Measurements from ENCODE around the gene SLC25A20.

SLC25A20 gene

DNA sequence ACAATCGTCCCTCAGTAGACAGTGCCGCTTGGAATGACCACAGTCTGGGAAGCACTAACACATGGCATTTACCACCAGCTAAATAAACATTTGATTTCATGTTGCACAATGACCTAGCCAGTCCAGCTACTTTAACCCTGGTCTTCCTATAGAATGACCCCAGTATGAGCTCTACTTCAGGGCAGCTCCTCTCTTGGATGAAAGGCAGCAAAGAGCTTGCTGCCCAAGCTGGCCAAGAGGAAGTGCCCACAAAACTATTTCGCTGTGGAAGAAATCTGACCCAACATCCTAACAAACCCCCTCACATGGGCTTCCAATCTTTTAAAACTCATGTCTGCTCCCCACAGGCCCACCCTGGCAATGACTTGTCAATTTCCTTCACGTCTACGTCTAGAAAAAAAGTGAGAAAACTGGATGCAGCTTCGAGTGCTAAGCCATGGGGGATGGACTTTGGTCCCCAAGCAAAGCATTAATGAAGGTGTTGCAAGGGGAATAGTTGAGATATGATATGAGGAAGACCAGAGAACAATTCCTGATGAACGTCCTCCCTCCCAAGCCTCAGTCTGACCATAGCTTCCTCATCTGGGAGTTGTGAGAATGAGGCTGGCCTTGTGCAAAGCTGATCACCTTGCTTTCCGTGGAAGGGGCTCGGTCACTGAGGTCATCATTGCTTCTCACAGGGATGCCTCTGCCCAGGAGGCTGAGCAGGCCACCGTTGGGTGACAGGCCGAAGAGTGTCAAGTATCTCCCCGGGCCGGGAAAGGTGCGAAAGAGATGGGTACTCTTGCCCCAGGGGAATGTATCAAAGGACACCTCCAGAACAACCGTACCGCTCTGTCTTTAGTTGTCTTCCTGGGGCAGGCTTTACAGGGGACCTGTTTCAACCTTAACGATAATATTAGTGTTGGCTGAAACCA, 964 bp downstream of the SLC25A20 start:
- no peak for DNase-seq

DNA sequence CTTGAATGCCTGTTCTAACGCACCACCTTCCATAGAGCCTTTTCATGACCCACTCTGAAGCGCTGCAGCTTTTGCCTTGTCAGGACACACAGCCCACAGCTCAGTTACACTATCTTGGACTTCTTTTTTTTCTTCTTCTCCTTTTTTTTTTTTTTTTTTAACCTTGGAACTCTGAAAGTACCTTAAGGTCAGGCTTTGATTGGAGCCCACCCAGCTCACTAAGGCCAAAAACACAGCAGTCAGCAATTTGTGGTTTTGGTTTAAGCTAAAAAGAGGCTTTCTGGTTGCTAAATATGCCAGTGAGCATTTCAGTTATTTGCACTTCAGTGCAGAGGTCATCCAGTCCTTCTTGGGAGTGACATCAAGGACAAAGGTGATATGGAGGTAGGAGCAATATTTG, 1.7 kb downstream of the SLC25A20 start:
- DNase-seq = no peak

DNA sequence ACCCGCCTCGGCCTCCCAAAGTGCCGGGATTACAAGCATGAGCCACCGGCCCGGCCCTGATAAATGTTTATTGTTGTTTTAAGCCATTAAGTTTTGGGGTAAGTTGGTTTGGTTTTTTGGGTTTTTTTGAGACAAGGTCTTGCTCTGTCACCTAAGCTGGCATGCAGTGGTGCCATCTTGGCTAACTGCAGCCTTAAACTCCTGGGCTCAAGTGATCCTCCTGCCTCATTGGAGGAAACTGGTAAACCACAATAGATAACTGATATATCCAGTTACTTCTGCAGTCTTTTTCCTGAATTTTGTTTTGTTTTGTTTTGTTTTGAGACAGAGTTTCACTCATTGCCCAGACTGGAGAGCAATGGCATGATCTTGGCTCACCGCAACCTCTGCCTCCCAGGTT, 4.2 kb downstream of the SLC25A20 start:
- DNase-seq = no peak

DNA sequence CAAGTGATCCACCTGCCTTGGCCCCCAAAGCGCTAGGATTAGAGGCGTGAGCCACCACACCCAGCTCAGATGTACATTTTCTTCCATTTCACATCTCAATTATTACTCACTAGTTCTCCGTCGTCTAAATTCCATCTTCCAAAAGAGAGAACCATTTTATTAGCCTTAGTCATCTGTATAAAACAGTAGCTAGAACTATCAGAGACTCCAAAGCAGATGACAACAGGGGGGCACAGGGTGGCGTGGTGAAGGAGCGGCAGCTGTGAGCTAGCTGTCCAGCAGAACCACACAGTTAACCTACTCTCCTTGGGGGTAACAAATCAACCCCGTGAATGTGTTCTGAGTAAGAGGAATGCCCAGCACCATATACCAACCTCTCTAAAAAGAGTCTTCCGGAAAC, 7.1 kb downstream of the SLC25A20 start:
- no peak for DNase-seq

DNA sequence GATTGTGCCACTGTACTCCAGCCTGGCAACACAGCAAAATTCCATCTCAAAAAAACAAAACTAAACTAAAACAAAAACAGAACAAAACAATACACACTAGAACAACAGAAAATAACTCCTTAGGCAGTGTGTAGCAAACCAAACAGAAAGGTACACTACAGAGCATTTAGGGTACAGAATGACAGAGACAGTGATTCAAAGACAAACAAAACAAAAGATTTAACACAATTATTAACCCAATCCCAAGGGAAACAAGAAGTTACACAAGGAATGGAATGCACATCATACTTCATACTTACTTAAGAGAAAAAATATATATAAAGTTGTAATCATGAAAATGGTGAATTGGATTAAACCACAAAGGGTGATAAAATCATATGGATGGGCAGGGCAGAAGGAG, 12.9 kb downstream of the SLC25A20 start:
- no peak for DNase-seq

DNA sequence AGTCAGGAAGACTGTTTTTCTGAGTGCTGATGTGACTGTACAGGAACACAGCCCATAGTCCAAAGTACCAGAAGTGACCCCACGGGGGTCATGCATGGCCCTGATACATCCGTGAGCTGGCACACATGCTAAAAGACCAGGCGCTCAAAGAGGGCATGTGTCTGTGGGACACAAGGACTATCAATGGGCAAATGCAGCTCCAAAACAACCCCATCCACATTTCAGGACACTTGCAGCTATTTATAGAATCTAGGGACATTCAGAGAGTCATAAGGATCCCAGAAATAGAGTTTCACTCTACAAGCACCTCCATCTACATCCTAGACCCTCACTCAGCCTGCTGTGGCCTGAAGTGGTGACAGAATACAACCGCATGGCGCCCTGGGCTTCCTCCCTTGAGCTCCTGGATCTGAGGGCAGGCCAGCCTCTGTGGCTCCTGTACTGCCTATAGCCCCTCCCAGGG, 17.0 kb downstream of the SLC25A20 start:
- DNase-seq = no peak

DNA sequence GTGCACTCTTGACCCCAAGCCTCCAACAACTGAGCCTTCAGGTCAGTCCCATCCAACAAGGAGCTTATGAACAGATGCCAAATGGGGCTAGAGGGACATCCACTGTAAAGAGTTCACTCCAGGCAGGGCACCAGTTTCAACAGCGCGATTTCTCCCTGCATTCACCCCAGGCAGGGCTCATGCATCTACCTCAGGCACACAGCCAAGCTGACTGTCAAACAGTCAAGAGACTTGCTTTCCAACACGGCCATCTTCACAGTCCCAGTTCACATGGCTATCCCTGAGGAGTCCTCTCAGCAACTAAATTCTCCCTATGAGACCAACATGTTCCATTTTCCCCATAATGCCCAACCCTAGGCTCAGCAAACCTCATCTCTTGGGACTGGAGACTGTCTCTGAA, 17.7 kb downstream of the SLC25A20 start:
- no peak for DNase-seq

DNA sequence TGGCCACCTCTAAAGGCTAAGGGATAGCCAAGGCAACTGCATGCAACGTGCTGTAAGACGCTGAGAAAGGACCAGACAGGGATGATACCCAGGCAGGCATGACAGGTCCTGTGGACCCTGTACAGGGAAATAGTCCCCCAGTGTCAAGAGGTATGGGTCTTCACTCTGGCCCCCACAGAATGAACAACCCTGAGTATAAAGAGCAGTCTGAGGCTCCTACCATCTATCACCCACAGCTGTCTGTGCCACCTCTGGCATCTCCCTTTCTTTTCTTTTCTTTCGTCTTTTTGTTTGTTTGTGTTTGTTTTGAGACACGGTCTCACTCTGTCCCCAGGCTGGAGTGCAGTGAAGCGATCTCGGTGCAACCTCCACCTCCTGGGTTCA, 18.7 kb downstream of the SLC25A20 start:
- DNase-seq = no peak

DNA sequence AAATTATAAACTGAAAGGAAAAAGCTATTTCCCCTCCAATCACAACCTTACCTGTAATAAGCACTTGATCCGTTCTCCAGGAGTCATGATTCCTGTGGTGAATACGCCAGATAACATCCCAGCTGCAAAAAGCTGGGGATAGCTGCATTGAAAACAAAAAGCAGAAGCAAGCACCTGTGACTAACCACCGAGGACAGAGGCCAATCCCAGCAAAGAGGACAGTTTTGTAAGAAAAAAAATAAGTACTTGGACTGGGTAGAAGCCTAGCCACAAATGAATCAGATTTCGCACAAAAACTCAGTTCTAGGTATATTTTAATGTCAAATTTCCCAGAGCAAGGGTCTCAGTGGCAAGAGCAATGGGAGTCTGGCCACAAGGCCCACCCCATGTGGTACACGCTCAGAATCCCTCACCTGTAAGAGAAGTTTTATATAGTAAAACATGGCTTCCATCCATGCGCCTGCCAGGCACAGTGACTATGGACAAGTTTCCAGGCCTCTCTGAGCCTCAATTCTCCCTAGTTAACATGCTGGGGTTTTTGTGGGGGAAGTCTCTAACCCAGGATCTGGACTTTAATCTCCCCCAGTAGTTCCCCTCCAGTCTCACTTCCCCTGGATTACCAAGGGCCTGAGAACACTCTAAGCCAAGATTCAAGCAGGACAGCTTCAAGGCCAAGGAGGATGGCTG, 19.2 kb downstream of the SLC25A20 start:
- no peak for DNase-seq

DNA sequence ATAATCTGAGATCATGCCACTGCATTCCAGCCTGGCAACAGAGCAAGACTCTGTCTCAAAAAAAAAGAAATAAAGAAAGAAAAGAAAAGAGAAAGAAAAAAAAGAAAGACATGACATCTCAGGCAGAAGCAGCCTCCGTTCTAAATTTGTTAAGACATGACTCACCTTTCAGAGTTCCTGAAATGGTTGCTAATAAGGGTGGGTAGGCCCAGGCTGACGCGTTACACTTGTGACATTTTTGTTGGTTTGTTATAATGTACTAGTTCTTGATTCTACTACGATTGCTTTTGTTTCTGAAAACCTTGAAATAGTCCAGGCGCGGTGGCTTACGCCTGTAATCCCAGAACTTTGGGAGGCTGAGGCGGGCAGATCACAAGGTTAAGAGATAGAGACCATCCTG, 21.0 kb downstream of the SLC25A20 start:
- no peak for DNase-seq

DNA sequence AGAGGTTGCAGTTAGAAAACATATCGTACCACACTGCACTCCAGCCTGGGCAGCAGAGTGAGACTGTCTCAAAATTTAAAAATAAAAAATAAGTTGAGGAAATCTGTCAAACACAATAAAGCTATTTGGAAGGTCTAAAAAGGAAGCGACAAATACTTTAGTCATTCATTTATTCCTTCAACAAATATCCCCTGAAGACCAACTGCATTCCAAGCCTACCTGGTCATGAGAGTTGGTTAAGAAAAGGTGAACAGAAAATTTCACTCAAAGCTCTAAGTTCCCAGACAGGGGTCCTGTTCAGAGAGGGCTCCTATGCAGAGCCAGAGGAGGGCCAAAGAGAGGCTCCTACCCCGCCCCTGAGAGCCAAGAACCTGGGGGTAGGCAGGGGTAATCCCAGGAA, 35.6 kb downstream of the SLC25A20 start:
- DNase-seq = no peak

DNA sequence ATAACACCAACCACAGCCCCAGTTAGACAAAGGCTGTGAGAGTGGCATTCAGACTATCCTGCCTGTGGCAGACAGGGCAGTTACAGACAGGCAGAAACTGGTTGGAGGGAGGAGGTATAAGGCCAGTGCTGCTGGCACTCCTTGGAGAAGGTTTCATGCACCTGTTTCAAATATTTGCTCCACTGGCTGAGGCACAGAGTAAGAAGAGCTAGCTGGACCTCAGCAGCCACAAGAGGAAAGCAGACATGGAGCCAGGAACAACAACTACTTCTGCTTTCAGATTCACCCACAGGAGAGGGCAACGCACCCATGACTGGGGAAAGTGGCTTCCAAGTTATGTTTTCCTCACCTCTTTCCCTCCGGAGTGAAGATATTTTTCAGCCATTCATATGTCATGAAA, 39.5 kb downstream of the SLC25A20 start:
- DNase-seq = no peak

DNA sequence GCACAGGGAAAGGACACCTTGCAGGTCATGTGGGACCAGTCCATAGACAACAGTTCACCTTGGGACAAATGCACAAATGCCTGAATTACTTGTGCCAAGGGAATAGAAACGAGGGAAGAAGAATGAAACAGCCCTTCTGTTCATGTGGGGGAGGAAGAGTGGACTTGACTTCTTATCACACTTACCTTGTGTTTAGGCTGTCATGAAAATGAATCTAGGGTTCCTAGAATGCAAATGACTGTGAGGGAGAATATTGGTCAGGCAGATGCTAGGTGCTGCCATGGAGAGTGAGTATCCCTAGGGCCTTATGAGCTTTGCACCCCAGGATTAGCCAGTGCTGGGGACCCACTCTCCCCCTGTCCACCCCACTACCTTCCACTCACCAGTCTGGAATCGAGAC, 40.0 kb downstream of the SLC25A20 start:
- DNase-seq = no peak

DNA sequence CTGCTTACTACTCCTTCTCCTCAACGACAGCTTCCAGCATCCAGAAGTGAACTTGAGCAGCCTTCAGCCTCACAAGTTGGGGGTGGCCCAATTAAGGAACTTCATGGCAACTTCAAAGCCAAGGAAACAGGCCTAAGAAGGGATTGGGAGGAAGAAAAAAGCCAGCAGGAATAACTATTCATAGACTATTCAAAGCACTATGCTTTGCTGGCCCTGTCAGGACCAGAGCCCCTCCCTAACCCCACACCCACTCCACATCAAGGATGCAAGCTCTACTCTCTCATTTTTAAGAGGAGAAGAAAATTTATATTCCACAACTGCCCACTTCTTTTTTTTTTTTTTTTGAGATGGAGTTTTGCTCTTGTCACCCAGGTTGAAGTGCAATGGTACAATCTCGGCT, 41.0 kb downstream of the SLC25A20 start:
- no peak for DNase-seq

DNA sequence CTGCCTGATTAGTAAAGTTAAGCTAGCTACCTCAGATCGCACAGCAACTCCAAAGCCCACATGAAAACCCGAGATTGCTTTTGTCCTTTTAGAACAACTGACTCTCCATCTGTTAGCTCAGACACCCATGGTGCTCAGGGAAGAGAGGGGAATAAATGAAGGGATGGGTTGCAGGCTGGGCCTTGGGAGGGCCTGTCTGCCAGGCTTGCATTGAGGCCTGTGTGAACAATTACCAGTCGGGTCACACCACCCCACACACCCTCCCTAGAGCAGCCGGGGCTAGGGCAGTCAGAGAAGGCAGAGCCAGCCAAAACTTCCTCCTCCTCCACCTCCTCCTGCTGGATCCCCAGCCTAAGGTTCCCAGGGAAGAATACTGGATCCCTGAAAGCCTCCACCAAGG, 42.2 kb downstream of the SLC25A20 start:
- DNase-seq = no peak

DNA sequence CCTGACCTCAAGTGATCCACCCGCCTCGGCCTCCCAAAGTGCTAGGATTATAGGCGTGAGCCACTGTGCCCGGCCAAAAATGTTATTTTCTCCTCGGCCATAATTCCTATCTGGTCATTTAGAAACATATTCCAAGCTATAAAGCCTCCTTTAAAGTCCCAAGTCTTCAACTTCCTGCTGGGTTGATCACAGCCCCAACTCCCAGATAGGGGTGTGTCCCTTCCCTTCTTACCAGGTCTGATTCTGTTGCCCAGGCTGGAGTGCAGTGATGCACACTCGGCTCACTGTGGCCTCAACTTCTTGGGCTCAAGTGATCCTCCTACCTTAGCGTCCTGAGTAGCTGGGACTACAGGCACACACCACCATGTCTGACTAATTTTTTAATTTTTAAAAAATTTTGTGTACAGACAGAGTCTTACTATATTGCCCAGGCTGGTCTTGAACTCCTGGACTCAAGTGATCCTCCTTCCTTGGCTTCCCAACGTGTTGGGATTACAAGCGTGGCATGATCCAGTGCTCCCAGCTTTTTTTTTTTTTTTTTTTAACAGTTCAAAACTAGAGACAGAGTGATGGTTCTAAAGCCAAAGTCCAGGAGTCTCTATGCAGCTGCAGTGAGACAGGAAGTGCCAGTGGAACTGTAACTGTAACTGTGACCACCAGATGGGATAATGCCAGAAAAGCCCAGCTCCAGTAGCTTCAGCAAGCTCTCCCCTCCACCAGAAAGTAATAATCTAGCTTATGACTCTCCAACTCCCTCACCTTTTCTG, 42.8 kb downstream of the SLC25A20 start:
- DNase-seq = no peak

DNA sequence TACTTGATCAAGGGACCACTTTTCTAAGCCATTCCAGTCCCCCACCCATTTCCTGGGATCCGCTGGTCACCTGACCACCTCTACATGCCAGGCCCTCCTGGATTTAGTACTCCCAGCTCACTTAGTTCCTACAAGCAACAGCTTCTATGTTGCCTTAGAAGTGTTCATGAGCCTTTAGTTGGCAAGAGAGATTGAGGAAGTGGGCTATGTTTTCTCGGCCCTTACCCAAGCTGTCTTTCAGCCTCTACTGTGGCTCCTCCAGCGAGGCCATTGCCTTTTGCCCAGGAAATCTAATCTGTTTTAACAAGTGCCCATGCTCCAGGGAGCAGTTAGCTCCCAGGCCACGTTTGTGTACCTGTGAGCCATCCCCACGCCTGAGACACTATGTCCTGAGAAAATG, 46.5 kb downstream of the SLC25A20 start:
- DNase-seq = no peak

DNA sequence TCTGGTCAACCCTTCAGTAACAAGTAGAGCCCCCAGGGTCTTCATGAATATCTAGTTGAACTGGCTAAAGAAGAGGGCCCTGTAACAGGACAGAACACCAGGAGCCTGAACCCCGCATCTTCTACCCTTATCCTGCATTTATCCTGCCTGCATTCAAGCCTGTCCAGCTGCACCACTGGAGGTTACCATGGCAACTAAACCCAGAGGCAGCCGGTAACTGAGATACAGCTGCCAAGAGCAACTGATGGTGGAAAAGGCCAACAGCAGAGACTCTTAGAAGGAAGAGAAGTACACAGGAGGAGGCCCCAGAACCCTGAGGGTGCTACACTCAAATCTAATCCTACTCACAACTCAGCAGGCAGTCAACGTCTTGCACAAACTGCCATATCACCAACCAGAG, 47.3 kb downstream of the SLC25A20 start:
- DNase-seq = no peak

DNA sequence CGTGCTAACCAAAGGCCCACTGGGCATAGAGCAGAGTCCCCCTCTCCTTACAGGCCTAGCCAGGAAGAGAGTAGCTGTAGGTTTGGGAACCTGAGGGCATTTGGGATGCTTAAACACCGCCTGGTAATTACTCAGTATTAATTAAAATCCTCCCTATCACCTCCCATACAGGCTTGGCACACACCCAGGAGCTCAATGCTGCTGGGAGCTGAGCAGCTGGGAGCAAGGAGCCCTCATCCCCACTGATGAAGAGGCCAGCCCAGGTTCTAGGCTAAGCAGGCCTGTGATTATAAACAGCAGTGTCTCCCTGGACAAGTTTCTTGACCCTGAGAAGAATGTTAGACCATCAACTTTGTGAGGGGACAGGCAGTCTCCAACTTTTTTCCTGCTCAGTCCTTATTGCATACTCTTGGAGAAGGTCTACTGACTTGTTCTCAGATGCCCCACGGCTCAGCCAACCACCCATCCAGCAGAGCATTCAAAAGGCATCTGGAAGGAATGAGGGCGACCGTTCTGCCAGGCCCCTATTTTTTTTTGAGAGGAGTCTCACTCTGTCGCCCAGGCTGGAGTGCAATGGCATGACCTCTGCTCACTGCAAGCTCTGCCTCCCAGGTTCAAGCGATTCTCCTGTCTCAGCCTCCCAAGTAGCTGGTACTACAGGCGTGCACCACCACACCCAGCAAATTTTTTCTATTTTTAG, 49.7 kb downstream of the SLC25A20 start:
- no peak for DNase-seq

DNA sequence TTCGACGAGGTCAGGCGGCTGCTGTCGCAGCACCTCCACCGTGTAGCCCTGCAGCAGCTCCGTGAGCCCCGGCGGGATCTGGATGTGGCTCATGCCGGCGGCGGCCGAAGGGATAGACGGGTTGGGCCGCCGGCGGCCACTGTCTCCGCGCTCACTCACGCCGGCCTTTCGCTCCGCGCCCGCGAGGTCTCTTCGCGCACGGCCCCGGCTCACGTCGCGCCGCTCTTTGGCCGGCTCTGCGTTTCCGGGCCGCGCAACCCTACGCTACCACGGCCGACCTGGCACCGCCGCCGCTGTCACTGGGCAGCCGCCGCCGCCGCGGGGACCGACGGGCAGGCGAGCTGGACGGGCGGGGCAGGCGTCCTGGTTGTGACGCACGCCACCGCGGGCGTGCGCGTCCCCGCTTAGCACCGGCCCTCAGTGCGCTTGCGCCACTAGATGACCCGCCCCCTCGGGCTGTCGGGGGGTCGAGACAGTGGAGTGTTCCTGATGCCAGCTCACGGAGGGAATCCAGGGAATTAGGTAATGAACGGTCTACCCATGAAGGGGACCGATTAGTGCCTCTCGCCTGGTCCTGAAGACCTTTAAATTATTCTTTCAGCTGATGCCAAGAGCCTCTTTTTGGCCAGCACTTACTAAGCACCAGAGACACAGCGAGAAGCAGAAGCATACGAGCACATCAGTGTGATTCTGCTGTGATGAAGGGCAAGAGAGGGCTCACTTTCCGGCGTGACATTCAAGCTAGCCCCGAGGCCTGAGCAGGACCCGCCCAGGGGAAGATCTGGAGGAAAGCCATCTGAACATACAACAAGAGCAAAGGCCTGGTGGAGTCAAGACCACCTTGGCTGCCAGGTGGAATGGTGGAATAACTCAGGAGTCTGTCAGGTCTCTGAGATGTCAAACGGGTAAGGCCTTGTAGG, 50.9 kb downstream of the SLC25A20 start, which contains the start of gene PRKAR2A:
TSS of gene PRKAR2A (minus strand) at position 371 of the 920 bp plus-strand sequence. CDS start at position 93, 278 bp downstream.
- DNase-seq = peak; percentile 74

DNA sequence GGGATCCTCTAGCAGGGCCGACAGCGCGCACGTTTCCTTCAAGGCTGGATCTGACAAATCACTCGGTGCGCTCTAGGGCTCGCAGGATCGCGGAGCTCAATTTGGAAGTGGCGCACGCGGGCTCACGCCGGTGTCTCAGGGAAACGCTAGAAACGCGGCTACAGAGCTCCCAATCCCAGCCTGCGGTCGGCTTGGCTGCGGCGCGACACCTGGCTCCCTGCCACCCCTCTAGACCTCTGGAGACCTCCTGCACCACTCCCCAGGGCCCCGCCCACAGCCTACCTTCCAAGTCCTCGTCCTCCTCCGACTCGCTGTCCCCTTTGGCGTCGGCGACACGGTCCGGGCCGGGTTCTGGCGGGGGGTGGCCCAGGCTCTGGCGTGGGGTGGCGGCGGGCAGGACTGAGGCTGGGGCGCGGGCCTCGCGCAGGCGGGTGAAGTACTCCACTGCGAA, 51.6 kb downstream of the SLC25A20 start:
- peak; percentile 40 for DNase-seq
